ENCODE data around the gene LRRC26.

Gene LRRC26

GRCh38 chr9:137162505-137163364 is 7.1 kb downstream of the LRRC26 start:
- H3K9me3 ChIP-seq, result no peaks in the 10 kb centered on the region
- peaks cover 0 to 7% of the 10 kb centered on the region in 2 experiments for H3K4me1 ChIP-seq (ENCODE audit: control insufficient read depth in 1 of 2, insufficient read depth in 1 of 2, low read depth in 1 of 2, low read length in 1 of 2)
- peaks cover 100% of the 10 kb centered on the region for H3K27me3 ChIP-seq
- TF ChIP-seq CTCF (IDR thresholded peaks at IDR 0.05), result no peak
- H3K4me3 ChIP-seq (ENCODE audit: low read depth in 1 of 2, low read length in 1 of 2), result peak overlapping the region in 1 of 2 experiments; percentile 10
- H3K36me3 ChIP-seq, result no peaks in the 10 kb centered on the region
- no peak overlapping the region for H3K27ac ChIP-seq

GRCh38 chr9:137161558-137162486 is 8.0 kb downstream of the LRRC26 start:
- no peaks in the 10 kb centered on the region for H3K9me3 ChIP-seq
- peaks cover 100% of the 10 kb centered on the region for H3K27me3 ChIP-seq
- no peaks in the 10 kb centered on the region for H3K36me3 ChIP-seq
- peaks cover 0 to 7% of the 10 kb centered on the region in 2 experiments for H3K4me1 ChIP-seq (ENCODE audit: control insufficient read depth in 1 of 2, insufficient read depth in 1 of 2, low read depth in 1 of 2, low read length in 1 of 2)
- H3K27ac ChIP-seq, result no peak overlapping the region
- TF ChIP-seq CTCF (IDR thresholded peaks at IDR 0.05), result no peak
- no peak overlapping the region for H3K4me3 ChIP-seq (ENCODE audit: low read depth in 1 of 2, low read length in 1 of 2)

GRCh38 chr9:137160716-137161557 is 8.9 kb downstream of the LRRC26 start:
- Histone ChIP-seq H3K36me3 (no peaks in the 10 kb centered on the region), H3K9me3 (no peaks in the 10 kb centered on the region), H3K27me3 (peaks cover 100% of the 10 kb centered on the region), H3K4me3 (ENCODE audit: low read depth in 1 of 2, low read length in 1 of 2) (no peak overlapping the region), H3K27ac (no peak overlapping the region), H3K4me1 (ENCODE audit: control insufficient read depth in 1 of 2, insufficient read depth in 1 of 2, low read depth in 1 of 2, low read length in 1 of 2) (peaks cover 3 to 7% of the 10 kb centered on the region in 2 experiments)
- no peak for TF ChIP-seq CTCF (IDR thresholded peaks at IDR 0.05)

- Histone ChIP-seq H3K9me3 (no peaks in the 10 kb centered on the region), H3K27me3 (peaks cover 100% of the 10 kb centered on the region), H3K4me1 (ENCODE audit: control insufficient read depth in 1 of 2, insufficient read depth in 1 of 2, low read depth in 1 of 2, low read length in 1 of 2) (peaks cover 3 to 7% of the 10 kb centered on the region in 2 experiments), H3K27ac (no peak overlapping the region), H3K36me3 (no peaks in the 10 kb centered on the region), H3K4me3 (ENCODE audit: low read depth in 1 of 2, low read length in 1 of 2) (no peak overlapping the region)
- TF ChIP-seq CTCF (IDR thresholded peaks at IDR 0.05), result no peak
These were observed 9.8 kb downstream of the LRRC26 start for GRCh38 chr9:137160054-137160425.
